AG04449 (cell line): Measurements from ENCODE around the gene DYNLRB2.

Experiments used
- CTCF ChIA-PET: fragments of 350-600 bp; formaldehyde crosslinking; extraction: SDS; loops from one replicate; lab custom pipeline; 2021; ENCODE audit warnings: antibody characterized with exemption; lab: Yijun Ruan, JAX
- POLR2A ChIA-PET: fragments of 400-600, 350-600 bp; formaldehyde crosslinking; extraction: SDS; loops from one replicate; lab custom pipeline; 2020; ENCODE audit warnings: antibody characterized with exemption, inconsistent platforms; lab: Yijun Ruan, JAX
- DNase-seq: peaks from one replicate; pipeline ENCODE4 v3.0.0-alpha.2; 2010; ENCODE audit warnings: low read depth, low spot score
- H3K4me3 ChIP-seq: 2 replicates; pipeline ENCODE4 v1.5.1; 2011; ENCODE audit warnings: low read depth, mild to moderate bottlenecking, control low read depth, low read length
- CTCF ChIP-seq: IDR thresholded peaks from one replicate; pipeline ENCODE4 v1.5.1; 2011; ENCODE audit warnings: mild to moderate bottlenecking, moderate library complexity, low read length, control low read depth, inconsistent platforms; ENCODE audit not compliant: insufficient read depth; ENCODE audit errors: missing control alignments

Gene DYNLRB2

GRCh38 chr16:80569440-80570105, 28.8 kb downstream of the DYNLRB2 start:
- DNase-seq: no peak
- ChIA-PET CTCF (no interaction called here), POLR2A (no interaction called here)
- H3K4me3 ChIP-seq: no peak overlapping the region
- TF ChIP-seq CTCF: no peak

GRCh38 chr16:80570106-80570478, 29.3 kb downstream of the DYNLRB2 start:
- H3K4me3 ChIP-seq: no peak overlapping the region
- no peak for TF ChIP-seq CTCF
- POLR2A ChIA-PET: no interaction called here
- no peak for DNase-seq
- CTCF ChIA-PET: no interaction called here

GRCh38 chr16:80573700-80574120, 32.9 kb downstream of the DYNLRB2 start:
- no peak for DNase-seq
- H3K4me3 ChIP-seq: no peak overlapping the region
- ChIA-PET CTCF (no interaction called here), POLR2A (no interaction called here)
- TF ChIP-seq CTCF: no peak

GRCh38 chr16:80576343-80576912, 35.6 kb downstream of the DYNLRB2 start:
- ChIA-PET CTCF (no interaction called here), POLR2A (no interaction called here)
- no peak overlapping the region for H3K4me3 ChIP-seq
- DNase-seq: no peak
- TF ChIP-seq CTCF: no peak

- TF ChIP-seq CTCF: no peak
- POLR2A ChIA-PET: no interaction called here
Observed at GRCh38 chr16:80577485-80578280, 36.9 kb downstream of the DYNLRB2 start.

More at GRCh38 chr16:80577485-80578280, 36.9 kb downstream of the DYNLRB2 start:
- no peak overlapping the region for H3K4me3 ChIP-seq
- CTCF ChIA-PET: no interaction called here
- DNase-seq: no peak
